GM20000 (cell line): Measurements from ENCODE around the gene S100A11.

Experiments
- DNase-seq: peaks from one replicate; pipeline ENCODE4 v3.0.0; 2012; ENCODE audit warnings: low spot score
- TF ChIP-seq, protein P1 (sequence below): IDR thresholded peaks from 2 replicates; pipeline ENCODE4 v1.5.1; 2012; ENCODE audit warnings: mild to moderate bottlenecking, control low read depth; ENCODE audit errors: extremely low read depth, missing control alignments

Gene S100A11

DNA sequence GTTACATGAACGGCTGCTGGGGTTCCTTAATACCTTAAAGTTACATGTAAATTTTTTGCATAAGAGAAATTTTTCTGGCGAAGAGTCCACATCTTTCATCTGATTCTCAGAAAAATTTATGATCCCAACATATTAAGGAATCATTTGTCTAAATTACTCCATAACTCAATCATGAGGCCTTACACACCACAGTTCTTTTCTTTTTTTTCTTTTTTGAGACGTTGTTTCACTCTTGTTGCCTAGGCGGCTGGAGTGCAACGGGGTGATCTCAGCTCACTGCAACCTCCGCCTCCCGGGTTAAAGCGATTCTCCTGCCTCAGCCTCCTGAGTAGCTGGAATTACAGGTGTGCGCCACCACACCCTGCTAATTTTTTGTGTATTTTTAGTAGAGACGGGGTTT lies 2.1 kb upstream of the S100A11 start:
- DNase-seq = no peak
- TF ChIP-seq, protein P1, sequence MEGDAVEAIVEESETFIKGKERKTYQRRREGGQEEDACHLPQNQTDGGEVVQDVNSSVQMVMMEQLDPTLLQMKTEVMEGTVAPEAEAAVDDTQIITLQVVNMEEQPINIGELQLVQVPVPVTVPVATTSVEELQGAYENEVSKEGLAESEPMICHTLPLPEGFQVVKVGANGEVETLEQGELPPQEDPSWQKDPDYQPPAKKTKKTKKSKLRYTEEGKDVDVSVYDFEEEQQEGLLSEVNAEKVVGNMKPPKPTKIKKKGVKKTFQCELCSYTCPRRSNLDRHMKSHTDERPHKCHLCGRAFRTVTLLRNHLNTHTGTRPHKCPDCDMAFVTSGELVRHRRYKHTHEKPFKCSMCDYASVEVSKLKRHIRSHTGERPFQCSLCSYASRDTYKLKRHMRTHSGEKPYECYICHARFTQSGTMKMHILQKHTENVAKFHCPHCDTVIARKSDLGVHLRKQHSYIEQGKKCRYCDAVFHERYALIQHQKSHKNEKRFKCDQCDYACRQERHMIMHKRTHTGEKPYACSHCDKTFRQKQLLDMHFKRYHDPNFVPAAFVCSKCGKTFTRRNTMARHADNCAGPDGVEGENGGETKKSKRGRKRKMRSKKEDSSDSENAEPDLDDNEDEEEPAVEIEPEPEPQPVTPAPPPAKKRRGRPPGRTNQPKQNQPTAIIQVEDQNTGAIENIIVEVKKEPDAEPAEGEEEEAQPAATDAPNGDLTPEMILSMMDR = no peak

DNA sequence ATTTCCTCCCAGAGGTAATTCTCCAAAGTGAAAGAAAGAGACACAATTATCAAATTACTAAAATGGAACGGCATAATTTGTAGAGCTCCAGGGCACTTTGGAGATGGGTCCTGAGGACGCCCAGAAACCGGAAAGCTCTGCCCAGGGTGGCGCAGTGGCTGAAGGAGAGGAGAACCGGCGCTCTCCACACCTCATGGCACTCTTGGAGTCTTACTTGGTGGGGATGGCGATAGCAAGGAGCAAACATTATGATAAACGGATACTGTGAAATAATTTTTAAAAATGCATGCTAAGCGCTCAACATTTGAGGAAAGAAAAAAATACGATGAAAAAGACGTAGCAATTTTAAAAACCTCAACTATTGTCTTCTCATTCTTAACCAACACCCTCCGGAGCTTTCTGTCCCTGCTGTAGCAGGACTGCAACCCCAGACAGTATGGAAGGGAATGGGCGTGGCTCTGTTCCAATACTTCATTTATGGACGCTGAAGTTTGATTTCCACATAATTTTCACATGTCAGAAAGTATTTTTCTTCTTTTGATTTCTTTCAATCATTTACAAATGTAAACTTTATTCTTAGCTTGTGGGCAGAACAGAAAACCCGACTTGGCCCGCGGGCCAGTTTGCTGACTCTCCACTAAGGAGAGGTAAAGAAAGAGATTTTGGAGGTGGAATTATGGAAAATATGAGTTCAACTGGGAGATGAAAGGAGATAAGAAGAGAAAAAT lies 1.1 kb downstream of the S100A11 start:
- TF ChIP-seq, protein P1 = no peak
- no peak for DNase-seq

DNA sequence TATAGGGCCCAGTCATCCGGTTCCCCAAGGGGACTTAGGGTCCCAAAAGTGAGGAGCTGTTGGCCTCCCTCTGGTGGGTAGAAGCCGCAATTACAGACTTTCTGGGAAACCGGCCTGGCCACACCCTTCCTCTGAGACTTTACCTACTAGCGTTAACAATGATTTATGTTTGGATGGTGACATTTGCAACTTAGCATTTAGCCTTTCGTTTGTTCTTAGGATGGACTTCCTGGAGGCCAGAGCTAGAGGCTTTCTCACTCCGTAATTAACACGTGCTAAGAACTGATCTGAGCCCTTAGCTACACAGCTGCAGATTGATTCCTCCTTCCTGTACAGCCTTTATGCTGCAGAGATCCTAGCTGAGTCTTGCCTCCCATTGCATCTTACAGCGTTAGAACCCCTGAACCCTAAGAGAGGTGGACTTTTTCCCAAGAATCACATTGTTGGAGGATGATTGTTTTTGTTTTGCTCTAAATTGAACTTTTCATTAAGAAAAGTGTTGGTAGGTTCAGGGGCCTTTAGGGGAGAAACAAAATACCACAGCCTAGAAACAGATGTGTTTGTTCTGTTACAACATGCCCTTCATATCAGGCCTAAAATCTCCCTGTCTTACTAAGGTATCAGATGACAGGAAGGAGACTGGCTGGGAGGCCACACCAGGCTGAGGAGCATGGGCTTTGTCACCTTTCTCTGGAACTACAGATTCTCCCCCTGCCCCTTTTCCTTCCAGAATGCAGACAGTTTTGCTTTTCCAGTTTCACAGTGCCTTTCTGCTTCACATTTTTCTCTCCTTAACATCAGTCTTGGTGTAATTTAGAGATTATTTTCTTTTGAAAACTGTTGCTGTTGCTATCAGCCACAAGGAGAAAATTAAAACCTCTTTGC lies 1.9 kb downstream of the S100A11 start:
- TF ChIP-seq, protein P1 = peak; percentile 15
- peak; percentile 74 for DNase-seq

DNA sequence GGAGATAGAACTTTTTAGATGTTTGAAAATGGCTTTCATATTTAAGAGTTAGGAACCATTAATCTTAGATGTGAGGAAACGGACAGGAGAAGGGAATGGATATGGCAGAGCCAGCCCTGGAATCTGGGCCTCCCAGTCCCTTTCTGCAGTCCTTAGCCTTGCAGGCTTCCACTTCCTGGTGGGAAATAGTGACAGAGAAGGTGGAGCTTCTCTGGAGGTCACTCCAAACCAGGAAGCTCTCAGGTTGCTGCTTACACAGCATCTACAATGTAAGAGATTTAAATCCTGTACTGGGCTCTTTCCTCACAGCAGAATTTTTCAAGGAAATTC lies 2.5 kb downstream of the S100A11 start:
- DNase-seq = no peak
- TF ChIP-seq, protein P1 = no peak

DNA sequence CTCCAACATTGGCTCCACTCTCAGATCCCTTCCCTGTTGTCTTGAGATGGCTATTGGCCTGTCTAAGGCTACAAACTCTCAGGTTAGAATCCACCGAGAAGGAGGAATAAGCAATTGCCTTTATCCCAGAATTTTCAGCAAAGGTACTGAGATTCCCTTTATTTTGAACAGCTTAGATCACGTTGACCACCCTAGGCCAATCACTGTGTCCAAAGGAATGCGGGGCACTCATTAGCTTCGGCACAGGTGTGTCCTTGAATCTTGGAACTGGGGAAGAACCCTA lies 6.9 kb downstream of the S100A11 start:
- TF ChIP-seq, protein P1 = no peak
- no peak for DNase-seq

DNA sequence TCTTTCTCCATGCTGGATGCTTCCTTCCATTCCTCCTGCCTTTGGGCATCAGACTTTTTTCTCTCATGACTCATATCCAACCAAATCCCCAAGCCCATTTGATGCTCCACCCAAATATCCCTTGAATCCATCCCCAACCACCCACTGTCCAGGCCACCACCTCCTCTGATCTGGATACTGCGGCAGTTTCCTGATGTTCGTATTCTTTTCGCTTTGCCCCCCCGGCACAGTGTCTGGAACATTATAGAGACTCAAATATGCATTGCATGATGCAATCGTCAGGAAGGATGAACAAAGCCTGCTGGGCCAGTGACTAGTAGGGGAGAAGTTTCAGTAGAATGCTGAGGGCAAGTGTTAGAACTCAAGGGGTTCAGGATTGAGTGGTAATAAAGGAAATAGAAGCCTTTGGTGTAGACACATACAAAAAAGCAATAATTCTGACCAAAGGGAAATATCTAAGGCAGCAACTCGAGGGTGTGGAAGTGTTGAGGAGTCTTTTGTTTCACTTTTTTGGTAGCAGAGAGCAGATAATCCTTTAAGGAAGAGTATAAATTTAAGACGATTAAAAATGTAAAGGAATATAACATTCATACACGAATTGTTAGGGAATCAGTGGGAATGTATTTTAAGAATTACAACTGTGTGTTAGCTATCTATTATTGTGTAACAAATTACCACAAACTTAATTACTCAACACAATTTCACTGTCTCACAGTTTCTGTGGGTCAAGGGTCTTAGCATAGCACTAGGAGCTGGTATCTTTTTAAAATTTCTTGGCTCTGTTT lies 7.5 kb downstream of the S100A11 start:
- TF ChIP-seq, protein P1 = no peak
- DNase-seq = no peak

DNA sequence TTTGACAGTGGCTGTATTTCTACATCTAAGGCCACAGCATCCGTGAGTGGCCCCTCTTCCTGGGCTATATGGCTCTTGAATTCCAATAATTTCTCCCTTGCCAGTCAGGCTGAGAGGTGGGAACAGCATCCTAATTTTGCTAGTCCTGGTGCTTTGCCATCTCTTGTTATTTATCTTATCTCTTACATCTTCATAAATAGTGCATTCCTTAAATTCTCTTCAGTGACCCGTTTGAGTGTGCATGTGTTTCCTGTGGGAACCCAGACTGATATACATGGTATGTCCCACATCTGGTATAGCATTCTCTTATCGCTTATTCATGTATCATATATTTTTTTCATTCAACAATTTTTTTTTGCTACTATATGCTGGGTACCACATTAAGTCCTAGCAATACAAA lies 9.9 kb downstream of the S100A11 start:
- DNase-seq = no peak
- TF ChIP-seq, protein P1 = no peak
